NB4 (cell line): ENCODE measurements around the gene DGKI.

Source experiments
- DNase-seq: peaks from one replicate; pipeline ENCODE4 v3.0.0; 2010; ENCODE audit warnings: low read depth
- H3K4me3 ChIP-seq: one replicate; pipeline ENCODE4 v1.5.1; 2011; ENCODE audit warnings: mild to moderate bottlenecking, low read depth, low read length, moderate library complexity
- CTCF ChIP-seq: IDR thresholded peaks from one replicate; pipeline ENCODE4 v1.5.1; 2012; ENCODE audit warnings: low read depth, low read length
- MAX ChIP-seq: IDR thresholded peaks from 2 replicates; pipeline ENCODE4 v1.6.1; 2011; ENCODE audit warnings: low read depth, low read length
- MYC ChIP-seq: IDR thresholded peaks from 2 replicates; pipeline ENCODE4 v1.6.1; 2011; ENCODE audit warnings: low read depth, low read length
- POLR2A ChIP-seq: IDR thresholded peaks from 2 replicates; pipeline ENCODE4 v1.6.1; 2011; ENCODE audit warnings: mild to moderate bottlenecking; ENCODE audit not compliant: insufficient read length; ENCODE audit errors: extremely low read depth

DGKI gene

DNA sequence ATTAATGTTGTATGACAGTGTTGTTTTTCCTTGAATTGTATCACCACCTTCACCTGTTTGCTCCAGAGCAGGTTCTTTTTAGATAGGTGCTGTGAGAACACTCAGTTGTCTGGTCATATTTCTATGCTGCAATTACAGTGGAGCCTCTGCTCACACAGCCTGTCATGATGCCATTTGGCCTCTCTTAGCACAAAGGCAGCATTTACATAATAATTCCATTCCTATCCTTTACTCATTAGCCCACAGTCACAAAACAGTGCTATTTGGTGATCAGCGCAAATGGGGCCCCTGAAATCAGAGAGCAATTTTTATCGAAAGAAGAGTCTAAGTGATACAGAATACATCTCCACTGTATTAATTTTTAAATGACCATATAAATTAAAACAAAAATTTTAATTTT lies 13.8 kb upstream of the DGKI start:
- TF ChIP-seq CTCF = no peak
- no peak for TF ChIP-seq MYC
- no peak for TF ChIP-seq POLR2A
- no peak for TF ChIP-seq MAX
- H3K4me3 ChIP-seq = no peak overlapping the region
- no peak for DNase-seq

- H3K4me3 ChIP-seq = no peak overlapping the region
- DNase-seq = no peak
- no peak for TF ChIP-seq MAX
- no peak for TF ChIP-seq POLR2A
- TF ChIP-seq CTCF = no peak
- TF ChIP-seq MYC = no peak
Measured at GRCh38 chr7:137853053-137853452, 6.3 kb upstream of the DGKI start.

DNA sequence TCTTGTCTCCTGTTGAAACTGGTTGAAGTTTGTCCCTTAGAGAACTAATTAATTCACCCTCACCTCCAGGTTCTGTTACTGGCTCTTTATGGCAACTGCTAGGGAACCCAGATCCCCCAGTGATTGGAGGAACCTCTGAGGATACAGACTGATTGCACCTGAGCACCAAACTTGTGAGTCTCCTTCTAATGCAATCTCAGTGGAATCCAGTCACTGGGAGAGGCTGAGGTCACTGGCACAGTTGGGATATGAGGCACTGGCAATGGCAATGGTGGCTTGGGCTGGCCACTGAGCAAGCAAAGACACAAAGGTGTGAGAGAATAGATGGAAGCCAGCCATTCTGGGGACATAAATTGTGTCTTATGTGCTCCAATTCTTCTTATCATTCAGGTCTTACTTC lies 5.3 kb upstream of the DGKI start:
- DNase-seq = no peak
- H3K4me3 ChIP-seq = no peak overlapping the region
- TF ChIP-seq POLR2A (no peak), CTCF (no peak)

- TF ChIP-seq CTCF = no peak
- TF ChIP-seq POLR2A = no peak
- no peak for TF ChIP-seq MYC
- no peak for TF ChIP-seq MAX
- H3K4me3 ChIP-seq = no peak overlapping the region
Measured at GRCh38 chr7:137850972-137851945, 4.5 kb upstream of the DGKI start.

GRCh38 chr7:137850571-137850970 lies 3.8 kb upstream of the DGKI start:
- H3K4me3 ChIP-seq = no peak overlapping the region
- TF ChIP-seq MAX (no peak), CTCF (no peak), POLR2A (no peak), MYC (no peak)
- DNase-seq = no peak

More at GRCh38 chr7:137850972-137851945, 4.5 kb upstream of the DGKI start:
- no peak for DNase-seq
